Panc1 (cell line): ENCODE results near the gene COMMD6. TPM values are rescaled to one million over a fixed set of nuclear protein-coding genes. Genes with fewer than 3 reads are reported as not detected.

Experiments used
- ATAC-seq: fragments of 200-7000 bp; cut with Tn5 transposase; 2 replicates; pipeline ENCODE4 v1.9.1; 2020; ENCODE audit warnings: mild to moderate bottlenecking, moderate library complexity
- BruUV-seq: library from RNA; stranded (reverse); fragments of 400-500 nt; replicated peaks from 2 replicates; lab custom pipeline; 2021; lab: Mats Ljungman, UMichigan
- CTCF ChIA-PET: fragments of 300-600 bp; sonication (Branson Sonifier 250); formaldehyde crosslinking; loops from one replicate; lab custom pipeline; 2022; ENCODE audit warnings: antibody characterized with exemption; lab: Charles Lee
- POLR2A ChIA-PET: fragments of 300-600 bp; sonication (Branson Sonifier 250); formaldehyde crosslinking; loops from one replicate; lab custom pipeline; 2022; ENCODE audit warnings: antibody characterized with exemption; lab: Charles Lee
- DNase-seq: peaks from one replicate; pipeline ENCODE4 v3.0.0-alpha.2; 2010; ENCODE audit warnings: low read depth, low spot score
- H3K27ac ChIP-seq: 2 replicates; pipeline ENCODE4 v1.5.1; 2011; ENCODE audit warnings: mild to moderate bottlenecking, low read length, inconsistent platforms
- H3K27me3 ChIP-seq: fragments of 200-500 bp; sonication (Bioruptor generic); 2 replicates; pipeline ENCODE4 v1.6.0; 2014; ENCODE audit warnings: low read length, inconsistent platforms; ENCODE audit not compliant: control insufficient read depth, insufficient read depth
- H3K36me3 ChIP-seq: fragments of 200-500 bp; sonication (Bioruptor generic); 2 replicates; pipeline ENCODE4 v1.5.1; 2014; ENCODE audit warnings: inconsistent platforms, mild to moderate bottlenecking, low read length, moderate library complexity; ENCODE audit not compliant: control insufficient read depth, insufficient read depth
- H3K4me1 ChIP-seq: 2 replicates; pipeline ENCODE4 v1.5.1; 2011; ENCODE audit warnings: inconsistent platforms, mild to moderate bottlenecking, low read length, moderate library complexity; ENCODE audit not compliant: control insufficient read depth, insufficient read depth
- H3K4me3 ChIP-seq, 2 experiments: 2 replicates each; pipeline ENCODE4 v1.5.1; 2011 to 2012; ENCODE audit warnings: low read depth in 2 of 2, low read length in 2 of 2, mild to moderate bottlenecking in 2 of 2, inconsistent platforms in 1 of 2, moderate library complexity in 1 of 2
- H3K9me3 ChIP-seq: fragments of 200-500 bp; sonication (Bioruptor generic); 2 replicates; pipeline ENCODE4 v1.5.1; 2014; ENCODE audit warnings: low read depth, mild to moderate bottlenecking, inconsistent platforms, low read length, moderate library complexity; ENCODE audit not compliant: control insufficient read depth, insufficient read depth
- POLR2AphosphoS5 ChIP-seq: IDR thresholded peaks from 2 replicates; pipeline ENCODE4 v1.6.1; 2012; ENCODE audit warnings: mild to moderate bottlenecking, low read depth, low read length, moderate library complexity
- SIN3A ChIP-seq: IDR thresholded peaks from 2 replicates; pipeline ENCODE4 v1.6.1; 2012; ENCODE audit warnings: low read depth, mild to moderate bottlenecking, low read length, moderate library complexity, borderline replicate concordance; ENCODE audit not compliant: insufficient read depth
- TCF7L2 ChIP-seq: IDR thresholded peaks from 2 replicates; pipeline ENCODE4 v1.6.1; 2011; ENCODE audit warnings: mild to moderate bottlenecking, low read depth, low read length, inconsistent platforms
- in situ Hi-C: cut with HindIII; loops from 2 replicates; pipeline ENCODE4 v1.10.0; 2016; ENCODE audit warnings: low sequenced_read_pairs, low pct_unique_long_range_greater_than_20kb
- intact Hi-C: fragments of 100-400 bp; cut with micrococcal nuclease; formaldehyde crosslinking; loops from one replicate; pipeline ENCODE4 v1.10.0; 2022; ENCODE audit not compliant: unreplicated experiment
- total RNA-seq: library from RNA; stranded (reverse); gene quantifications from one replicate; pipeline ENCODE4 v1.2.1, GENCODE V29; 2021; ENCODE audit not compliant: unreplicated experiment
- TF ChIP-seq, protein P1 (sequence below): fragments of 450-650 bp; IDR thresholded peaks from 2 replicates; pipeline ENCODE4 v1.5.1; 2017; ENCODE audit warnings: mild to moderate bottlenecking
- TF ChIP-seq, protein P2 (sequence below), 2 experiments: IDR thresholded peaks; 2 replicates each; pipeline ENCODE4 v1.6.1; 2011 to 2012; ENCODE audit warnings: low read depth in 2 of 2, control low read depth in 1 of 2, low read length in 1 of 2, mild to moderate bottlenecking in 1 of 2, moderate library complexity in 1 of 2; ENCODE audit not compliant: insufficient read depth in 1 of 2

Gene COMMD6
- total RNA-seq, 1 experiment from 2014 or later: 97.4 TPM

DNA sequence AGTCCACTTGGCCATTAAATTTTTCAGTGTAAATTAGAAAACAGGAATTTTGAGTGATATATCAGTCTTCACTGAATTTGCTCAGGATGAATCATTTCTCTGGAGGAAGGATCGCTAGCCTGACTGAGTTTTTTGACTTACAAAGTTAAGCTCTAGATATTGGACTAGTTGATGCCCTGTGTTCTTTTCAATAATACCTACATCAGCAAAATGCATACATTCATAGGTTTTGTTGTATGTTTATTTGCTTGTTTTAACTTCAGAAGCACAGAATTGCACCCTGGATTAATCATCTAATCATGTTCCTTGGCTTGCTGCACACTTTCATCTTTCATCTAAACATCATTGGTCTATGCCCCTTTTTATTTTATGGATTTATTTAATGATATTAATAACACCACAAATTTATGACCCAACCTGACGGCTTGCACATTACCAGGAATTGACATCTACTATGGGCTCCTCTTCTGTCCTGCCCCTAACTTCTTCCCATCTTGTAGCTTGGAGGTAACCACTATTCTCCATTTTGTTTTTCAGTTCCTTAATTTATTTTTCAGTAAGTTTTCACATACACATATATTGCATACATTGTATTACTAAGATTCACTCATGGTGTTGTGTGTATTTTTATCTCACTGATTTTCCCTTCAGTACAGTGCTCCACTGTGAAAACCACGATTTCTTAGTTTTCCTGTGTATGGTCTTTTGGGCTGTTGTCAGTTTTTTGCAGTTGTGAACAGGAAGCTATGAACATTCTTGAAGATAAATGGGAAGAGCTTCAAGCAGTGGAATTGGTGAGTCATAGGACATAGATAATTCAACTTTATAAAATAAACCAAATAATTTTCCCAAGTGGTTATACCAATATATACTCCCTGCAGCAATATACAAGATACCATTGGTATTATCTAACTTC lies 23.3 kb downstream of the COMMD6 start:
- Histone ChIP-seq H3K27me3 (no peaks in the 10 kb centered on the region), H3K4me1 (no peaks in the 10 kb centered on the region), H3K36me3 (no peaks in the 10 kb centered on the region), H3K4me3 (no peak overlapping the region), H3K9me3 (no peaks in the 10 kb centered on the region), H3K27ac (no peak overlapping the region)
- BruUV-seq: no TSS peak
- in situ Hi-C loops: no loop called here
- ChIA-PET CTCF (no interaction called here), POLR2A (no interaction called here)
- intact Hi-C loops: no loop called here
- ATAC-seq (no peak), DNase-seq (no peak)
- TF ChIP-seq, protein P1, sequence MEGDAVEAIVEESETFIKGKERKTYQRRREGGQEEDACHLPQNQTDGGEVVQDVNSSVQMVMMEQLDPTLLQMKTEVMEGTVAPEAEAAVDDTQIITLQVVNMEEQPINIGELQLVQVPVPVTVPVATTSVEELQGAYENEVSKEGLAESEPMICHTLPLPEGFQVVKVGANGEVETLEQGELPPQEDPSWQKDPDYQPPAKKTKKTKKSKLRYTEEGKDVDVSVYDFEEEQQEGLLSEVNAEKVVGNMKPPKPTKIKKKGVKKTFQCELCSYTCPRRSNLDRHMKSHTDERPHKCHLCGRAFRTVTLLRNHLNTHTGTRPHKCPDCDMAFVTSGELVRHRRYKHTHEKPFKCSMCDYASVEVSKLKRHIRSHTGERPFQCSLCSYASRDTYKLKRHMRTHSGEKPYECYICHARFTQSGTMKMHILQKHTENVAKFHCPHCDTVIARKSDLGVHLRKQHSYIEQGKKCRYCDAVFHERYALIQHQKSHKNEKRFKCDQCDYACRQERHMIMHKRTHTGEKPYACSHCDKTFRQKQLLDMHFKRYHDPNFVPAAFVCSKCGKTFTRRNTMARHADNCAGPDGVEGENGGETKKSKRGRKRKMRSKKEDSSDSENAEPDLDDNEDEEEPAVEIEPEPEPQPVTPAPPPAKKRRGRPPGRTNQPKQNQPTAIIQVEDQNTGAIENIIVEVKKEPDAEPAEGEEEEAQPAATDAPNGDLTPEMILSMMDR: no peak
- TF ChIP-seq SIN3A (no peak), POLR2AphosphoS5 (no peak), TCF7L2 (no peak)
- TF ChIP-seq, protein P2, sequence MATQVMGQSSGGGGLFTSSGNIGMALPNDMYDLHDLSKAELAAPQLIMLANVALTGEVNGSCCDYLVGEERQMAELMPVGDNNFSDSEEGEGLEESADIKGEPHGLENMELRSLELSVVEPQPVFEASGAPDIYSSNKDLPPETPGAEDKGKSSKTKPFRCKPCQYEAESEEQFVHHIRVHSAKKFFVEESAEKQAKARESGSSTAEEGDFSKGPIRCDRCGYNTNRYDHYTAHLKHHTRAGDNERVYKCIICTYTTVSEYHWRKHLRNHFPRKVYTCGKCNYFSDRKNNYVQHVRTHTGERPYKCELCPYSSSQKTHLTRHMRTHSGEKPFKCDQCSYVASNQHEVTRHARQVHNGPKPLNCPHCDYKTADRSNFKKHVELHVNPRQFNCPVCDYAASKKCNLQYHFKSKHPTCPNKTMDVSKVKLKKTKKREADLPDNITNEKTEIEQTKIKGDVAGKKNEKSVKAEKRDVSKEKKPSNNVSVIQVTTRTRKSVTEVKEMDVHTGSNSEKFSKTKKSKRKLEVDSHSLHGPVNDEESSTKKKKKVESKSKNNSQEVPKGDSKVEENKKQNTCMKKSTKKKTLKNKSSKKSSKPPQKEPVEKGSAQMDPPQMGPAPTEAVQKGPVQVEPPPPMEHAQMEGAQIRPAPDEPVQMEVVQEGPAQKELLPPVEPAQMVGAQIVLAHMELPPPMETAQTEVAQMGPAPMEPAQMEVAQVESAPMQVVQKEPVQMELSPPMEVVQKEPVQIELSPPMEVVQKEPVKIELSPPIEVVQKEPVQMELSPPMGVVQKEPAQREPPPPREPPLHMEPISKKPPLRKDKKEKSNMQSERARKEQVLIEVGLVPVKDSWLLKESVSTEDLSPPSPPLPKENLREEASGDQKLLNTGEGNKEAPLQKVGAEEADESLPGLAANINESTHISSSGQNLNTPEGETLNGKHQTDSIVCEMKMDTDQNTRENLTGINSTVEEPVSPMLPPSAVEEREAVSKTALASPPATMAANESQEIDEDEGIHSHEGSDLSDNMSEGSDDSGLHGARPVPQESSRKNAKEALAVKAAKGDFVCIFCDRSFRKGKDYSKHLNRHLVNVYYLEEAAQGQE (IDR thresholded peaks at IDR 0.05; ENCODE audit: insufficient read depth in 1 of 2, low read depth in 2 of 2, low read length in 1 of 2): no peak

DNA sequence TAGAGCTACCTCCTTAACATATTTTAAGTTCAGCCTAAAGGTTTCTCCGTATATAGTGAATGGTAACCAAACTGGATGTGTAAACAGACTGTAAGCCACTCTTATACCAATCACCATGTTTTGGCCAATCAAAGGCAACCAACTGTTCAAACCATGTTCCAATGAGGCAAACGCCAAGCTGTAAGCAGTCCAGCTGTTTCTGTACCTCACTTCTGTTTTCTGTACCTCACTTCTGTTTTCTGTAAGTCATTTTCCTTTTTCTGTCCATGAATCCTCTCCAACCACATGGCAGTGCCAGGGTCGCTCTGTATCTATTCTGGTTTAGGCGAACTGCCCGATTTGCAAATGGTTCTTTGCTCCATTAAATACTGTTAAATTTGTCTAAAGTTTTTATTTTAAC lies 24.4 kb downstream of the COMMD6 start:
- in situ Hi-C loops: no loop called here
- intact Hi-C loops: no loop called here
- BruUV-seq: no TSS peak

More for the DNA sequence above, 24.4 kb downstream of the COMMD6 start:
- ChIA-PET POLR2A (no interaction called here), CTCF (no interaction called here)
- no peak overlapping the region for H3K4me3 ChIP-seq
- H3K27ac ChIP-seq: no peak overlapping the region
- ATAC-seq (no peak), DNase-seq (no peak)
- no peaks in the 10 kb centered on the region for H3K27me3 ChIP-seq
- H3K4me1 ChIP-seq: no peaks in the 10 kb centered on the region
- TF ChIP-seq TCF7L2: no peak
- TF ChIP-seq POLR2AphosphoS5: no peak
- TF ChIP-seq, protein P1: no peak
- TF ChIP-seq SIN3A: no peak
- TF ChIP-seq, protein P2 (IDR thresholded peaks at IDR 0.05; ENCODE audit: insufficient read depth in 1 of 2, low read depth in 2 of 2, low read length in 1 of 2): no peak
- no peaks in the 10 kb centered on the region for H3K9me3 ChIP-seq
- H3K36me3 ChIP-seq: no peaks in the 10 kb centered on the region
